Brain microvascular endothelial cell (primary cell): Measurements from ENCODE around the gene UBE2L5.
"Not testable (repeated sequence)": the region's sequence is repeated elsewhere in the genome, so short reads cannot be mapped to it uniquely, and the experiment has no call there.

ENCODE experiments used
- DNase-seq: peaks from one replicate; pipeline ENCODE4 v3.0.0-alpha.2; 2020
- H3K27ac ChIP-seq: fragments of 250-450 bp; sonication (Bioruptor Pico); 2 replicates; pipeline ENCODE4 v1.5.1; 2020; ENCODE audit warnings: mild to moderate bottlenecking, moderate library complexity
- H3K27me3 ChIP-seq: fragments of 250-450 bp; sonication (Bioruptor Pico); replicated peaks from 2 replicates; pipeline ENCODE4 v1.5.1; 2020; ENCODE audit warnings: mild to moderate bottlenecking
- H3K36me3 ChIP-seq: fragments of 250-450 bp; sonication (Bioruptor Pico); replicated peaks from 2 replicates; pipeline ENCODE4 v1.5.1; 2020; ENCODE audit warnings: mild to moderate bottlenecking
- H3K4me3 ChIP-seq: 2 replicates; pipeline ENCODE4 v1.5.1; 2011; ENCODE audit warnings: low read depth, mild to moderate bottlenecking, control low read depth, low read length, moderate library complexity
- in situ Hi-C: cut with HindIII; loops from 2 replicates; pipeline ENCODE4 v1.10.0; 2017; ENCODE audit warnings: low sequenced_read_pairs, low pct_ligation_motif_present
- TF ChIP-seq, protein P1 (sequence below): IDR thresholded peaks from 2 replicates; pipeline ENCODE4 v1.5.1; 2011; ENCODE audit warnings: low read depth, mild to moderate bottlenecking, moderate library complexity, low read length, control low read depth, inconsistent platforms; ENCODE audit errors: missing control alignments

Gene UBE2L5

DNA sequence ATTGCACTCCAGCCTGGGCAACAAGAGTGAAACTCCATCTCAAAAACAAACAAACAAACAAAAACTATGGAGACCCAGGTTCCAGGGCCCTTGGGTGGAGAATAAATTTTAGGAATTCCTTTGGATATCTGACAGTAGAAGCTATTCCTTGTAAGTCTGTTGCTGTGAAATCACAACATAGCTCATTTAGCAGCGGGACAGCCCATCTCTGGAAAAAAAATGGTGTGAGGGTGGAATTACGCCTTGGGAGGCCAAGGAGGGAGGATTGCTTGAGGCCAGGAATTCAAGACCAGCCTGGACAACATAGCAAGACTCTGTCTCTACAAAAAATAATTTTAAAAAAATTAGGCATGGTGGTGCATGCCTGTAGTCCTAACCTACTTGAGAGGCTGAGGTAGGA, 27.8 kb downstream of the UBE2L5 start:
- Histone ChIP-seq H3K27ac (no peak overlapping the region), H3K27me3 (no peaks in the 10 kb centered on the region), H3K36me3 (no peaks in the 10 kb centered on the region), H3K4me3 (no peak overlapping the region)
- TF ChIP-seq, protein P1, sequence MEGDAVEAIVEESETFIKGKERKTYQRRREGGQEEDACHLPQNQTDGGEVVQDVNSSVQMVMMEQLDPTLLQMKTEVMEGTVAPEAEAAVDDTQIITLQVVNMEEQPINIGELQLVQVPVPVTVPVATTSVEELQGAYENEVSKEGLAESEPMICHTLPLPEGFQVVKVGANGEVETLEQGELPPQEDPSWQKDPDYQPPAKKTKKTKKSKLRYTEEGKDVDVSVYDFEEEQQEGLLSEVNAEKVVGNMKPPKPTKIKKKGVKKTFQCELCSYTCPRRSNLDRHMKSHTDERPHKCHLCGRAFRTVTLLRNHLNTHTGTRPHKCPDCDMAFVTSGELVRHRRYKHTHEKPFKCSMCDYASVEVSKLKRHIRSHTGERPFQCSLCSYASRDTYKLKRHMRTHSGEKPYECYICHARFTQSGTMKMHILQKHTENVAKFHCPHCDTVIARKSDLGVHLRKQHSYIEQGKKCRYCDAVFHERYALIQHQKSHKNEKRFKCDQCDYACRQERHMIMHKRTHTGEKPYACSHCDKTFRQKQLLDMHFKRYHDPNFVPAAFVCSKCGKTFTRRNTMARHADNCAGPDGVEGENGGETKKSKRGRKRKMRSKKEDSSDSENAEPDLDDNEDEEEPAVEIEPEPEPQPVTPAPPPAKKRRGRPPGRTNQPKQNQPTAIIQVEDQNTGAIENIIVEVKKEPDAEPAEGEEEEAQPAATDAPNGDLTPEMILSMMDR = no peak
- in situ Hi-C loops = no loop called here
- no peak for DNase-seq

DNA sequence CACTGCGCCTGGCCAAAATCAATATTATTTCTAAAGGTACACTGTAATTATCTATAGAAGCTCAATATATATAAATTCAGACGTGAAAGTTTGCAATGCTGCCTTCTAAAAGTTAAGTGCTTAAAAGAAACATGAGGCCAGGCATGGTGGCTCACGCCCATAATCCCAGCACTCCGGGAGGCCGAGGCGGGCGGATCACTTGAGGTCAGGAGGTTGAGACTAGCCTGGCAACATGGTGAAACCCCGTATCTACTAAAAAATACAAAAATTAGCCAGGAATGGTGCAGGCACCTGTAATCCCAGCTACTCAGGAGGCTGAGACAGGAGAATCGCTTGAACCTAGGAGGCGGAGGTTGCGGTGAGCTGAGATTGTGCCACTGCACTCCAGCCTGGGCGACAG, 29.2 kb downstream of the UBE2L5 start:
- DNase-seq, H3K36me3 ChIP-seq, H3K27me3 ChIP-seq, H3K27ac ChIP-seq, H3K4me3 ChIP-seq, in situ Hi-C loops: not testable (repeated sequence)

DNA sequence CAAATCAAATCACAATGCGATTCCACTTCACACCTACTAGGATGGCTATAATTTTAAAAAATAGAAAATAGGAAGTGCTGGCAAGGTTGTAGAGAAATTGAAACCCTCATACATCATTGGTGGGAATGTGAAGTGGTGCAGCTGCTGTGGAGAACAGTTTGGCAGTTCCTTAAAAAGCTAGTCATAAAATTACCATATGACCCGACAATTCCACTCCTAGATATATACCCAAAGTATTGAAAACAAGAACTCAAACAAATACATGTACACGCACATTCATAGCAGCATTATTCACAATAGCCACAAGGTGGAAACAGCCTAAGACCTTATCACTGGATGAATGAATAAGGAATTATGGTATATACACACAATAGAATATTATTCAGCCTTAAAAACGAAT, 31.4 kb downstream of the UBE2L5 start:
- TF ChIP-seq, protein P1 = peak; percentile 34
- in situ Hi-C loops = no loop called here
- H3K36me3 ChIP-seq = peaks cover 3% of the 10 kb centered on the region
- no peak for DNase-seq
- no peaks in the 10 kb centered on the region for H3K27me3 ChIP-seq
- H3K27ac ChIP-seq = no peak overlapping the region
- no peak overlapping the region for H3K4me3 ChIP-seq

GRCh38 chr13:30454991-30455390, 32.7 kb downstream of the UBE2L5 start:
- no peak for DNase-seq
- Histone ChIP-seq H3K36me3 (peaks cover 7% of the 10 kb centered on the region), H3K4me3 (no peak overlapping the region), H3K27ac (no peak overlapping the region), H3K27me3 (no peaks in the 10 kb centered on the region)
- in situ Hi-C loops = no loop called here
- TF ChIP-seq, protein P1 = no peak

GRCh38 chr13:30456290-30456689, 34.0 kb downstream of the UBE2L5 start:
- in situ Hi-C loops = no loop called here
- Histone ChIP-seq H3K27me3 (no peaks in the 10 kb centered on the region), H3K27ac (no peak overlapping the region), H3K4me3 (no peak overlapping the region), H3K36me3 (peaks cover 8% of the 10 kb centered on the region)
- TF ChIP-seq, protein P1 = no peak
- no peak for DNase-seq

DNA sequence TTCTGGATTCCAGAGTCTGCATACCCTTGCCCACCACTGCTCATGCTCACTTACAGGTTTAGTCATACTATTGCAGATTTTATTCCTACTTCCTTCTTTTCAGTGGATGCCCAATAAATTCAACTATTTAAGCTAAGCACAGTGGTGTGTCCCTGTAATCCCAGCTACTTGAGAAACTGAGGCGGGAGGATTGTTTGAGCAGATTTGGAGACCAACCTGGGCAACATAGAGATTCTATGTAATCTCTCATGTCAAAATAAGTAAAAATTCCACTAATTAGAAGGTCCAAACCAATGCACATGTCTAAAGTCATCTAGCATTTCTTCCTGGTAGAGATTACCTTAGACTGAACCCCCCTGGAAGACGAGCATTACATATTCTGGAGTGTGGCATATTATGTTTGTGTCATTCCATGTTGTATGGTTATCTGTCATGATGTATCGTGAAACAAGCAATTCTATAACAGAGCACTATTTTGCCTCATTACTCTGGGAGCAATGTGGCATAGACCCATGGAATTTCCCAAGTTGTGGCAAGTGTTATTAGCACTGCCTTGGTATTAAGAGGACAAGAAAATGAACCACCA, 35.1 kb downstream of the UBE2L5 start:
- TF ChIP-seq, protein P1 = no peak
- DNase-seq = no peak
- H3K27me3 ChIP-seq = no peaks in the 10 kb centered on the region
- H3K4me3 ChIP-seq = no peak overlapping the region
- peaks cover 18% of the 10 kb centered on the region for H3K36me3 ChIP-seq
- in situ Hi-C loops = no loop called here
- no peak overlapping the region for H3K27ac ChIP-seq
